B cell (primary cell): ENCODE measurements around the gene UCN2. TPM values are rescaled to one million over a fixed set of nuclear protein-coding genes. Genes with fewer than 3 reads are reported as not detected.

Experiments used
- ATAC-seq: fragments of 200-7000 bp; cut with Tn5 transposase; one replicate; pipeline ENCODE4 v1.10.0; 2021; ENCODE audit warnings: low read depth, mild to moderate bottlenecking, moderate number of reproducible peaks, moderate library complexity
- CTCF ChIA-PET: fragments of 350-600 bp; sonication (Branson Sonifier 250); formaldehyde crosslinking; loops from one replicate; lab custom pipeline; 2021; ENCODE audit warnings: antibody characterized with exemption, inconsistent platforms; lab: Charles Lee
- POLR2A ChIA-PET: fragments of 350-600 bp; sonication (Branson Sonifier 250); formaldehyde crosslinking; loops from one replicate; lab custom pipeline; 2021; ENCODE audit warnings: antibody characterized with exemption; lab: Charles Lee
- DNase-seq: peaks from one replicate; pipeline ENCODE4 v3.0.0; 2013
- H2AFZ ChIP-seq: 2 replicates; pipeline ENCODE4 v1.6.1; 2012; ENCODE audit warnings: mild to moderate bottlenecking, low read depth, low read length; ENCODE audit not compliant: insufficient read depth, poor library complexity, severe bottlenecking
- H3K27ac ChIP-seq, 2 donors: 1 replicate in 1 of 2; 2 replicates in 1 of 2; pipeline ENCODE4 v1.5.1; 2012 to 2013; ENCODE audit warnings: low read length in 2 of 2, mild to moderate bottlenecking in 2 of 2, moderate library complexity in 1 of 2
- H3K27me3 ChIP-seq, 4 experiments: fragments of 200-600 bp in 1 of 4; sonication (generic) in 1 of 4; replicated peaks in 1 of 4; 1 replicate in 2 of 4; 2 replicates in 2 of 4; pipeline versions ENCODE4 v1.6.1 to v1.7.0; 2013 to 2016; ENCODE audit warnings: low read length in 3 of 4, mild to moderate bottlenecking in 2 of 4, mixed read lengths in 1 of 4, moderate library complexity in 1 of 4; ENCODE audit not compliant: insufficient read depth in 4 of 4, control insufficient read depth in 3 of 4; ENCODE audit errors: control extremely low read depth in 1 of 4
- H3K36me3 ChIP-seq, 2 experiments: replicated peaks in 1 of 2; 1 replicate in 1 of 2; 2 replicates in 1 of 2; pipeline versions ENCODE4 v1.6.1 to v1.7.1; 2013; ENCODE audit warnings: low read length in 1 of 2; ENCODE audit not compliant: insufficient read depth in 2 of 2, control insufficient read depth in 1 of 2; ENCODE audit errors: control extremely low read depth in 1 of 2, extremely low read depth in 1 of 2
- H3K4me1 ChIP-seq, 2 donors: fragments of 200-600 bp in 1 of 2; sonication (generic) in 1 of 2; 1 replicate in 1 of 2; 2 replicates in 1 of 2; pipeline versions ENCODE4 v1.5.1 to v1.6.1; 2013 to 2017; ENCODE audit warnings: low read length in 2 of 2; ENCODE audit not compliant: control insufficient read depth in 2 of 2, insufficient read depth in 2 of 2
- H3K4me2 ChIP-seq: replicated peaks from 2 replicates; pipeline ENCODE3; 2012; ENCODE audit warnings: mild to moderate bottlenecking, low read depth, low read length; ENCODE audit not compliant: poor library complexity, severe bottlenecking
- H3K4me3 ChIP-seq, 5 experiments: fragments of 200-600 bp in 1 of 5; sonication (generic) in 1 of 5; 1 replicate in 3 of 5; 2 replicates in 2 of 5; pipeline versions ENCODE4 v1.5.1 to v1.7.0; 2011 to 2016; ENCODE audit warnings: low read length in 4 of 5, mild to moderate bottlenecking in 4 of 5, low read depth in 2 of 5, control low read depth in 1 of 5, moderate library complexity in 1 of 5; ENCODE audit not compliant: insufficient read depth in 1 of 5; ENCODE audit errors: control extremely low read depth in 1 of 5, extremely low read depth in 1 of 5
- H3K79me2 ChIP-seq: fragments of 200-600 bp; sonication (generic); one replicate; pipeline ENCODE4 v1.6.0; 2016; ENCODE audit warnings: low read length; ENCODE audit not compliant: control insufficient read depth, insufficient read depth
- H3K9ac ChIP-seq: fragments of 200-600 bp; sonication (generic); 2 replicates; pipeline ENCODE4 v1.6.1; 2017; ENCODE audit warnings: mild to moderate bottlenecking, low read length, moderate library complexity
- H3K9me3 ChIP-seq, 3 donors: one replicate each; pipeline versions ENCODE4 v1.6.1 to v1.7.1; 2013; ENCODE audit warnings: low read length in 2 of 3; ENCODE audit not compliant: control insufficient read depth in 2 of 3, insufficient read depth in 1 of 3; ENCODE audit errors: control extremely low read depth in 1 of 3
- H4K20me1 ChIP-seq: 2 replicates; pipeline ENCODE4 v1.6.0; 2012; ENCODE audit warnings: mild to moderate bottlenecking, low read length; ENCODE audit not compliant: insufficient read depth, control insufficient read depth, poor library complexity, severe bottlenecking
- H3K27ac Mint-ChIP-seq: one replicate; pipeline ENCODE4 v1.8.0; 2021; ENCODE audit warnings: mixed read lengths
- H3K27me3 Mint-ChIP-seq: one replicate; pipeline ENCODE4 v1.8.0; 2021; ENCODE audit warnings: mixed read lengths
- H3K4me1 Mint-ChIP-seq: one replicate; pipeline ENCODE4 v1.8.0; 2021; ENCODE audit warnings: mixed read lengths
- H3K4me3 Mint-ChIP-seq: one replicate; pipeline ENCODE4 v1.8.0; 2021; ENCODE audit warnings: mixed read lengths
- H3K9me3 Mint-ChIP-seq: one replicate; pipeline ENCODE4 v1.8.0; 2022; ENCODE audit warnings: mixed read lengths; ENCODE audit not compliant: insufficient read depth
- EZH2 ChIP-seq: IDR thresholded peaks from 2 replicates; pipeline ENCODE4 v1.6.1; 2012; ENCODE audit warnings: borderline replicate concordance, low read depth, mild to moderate bottlenecking, moderate library complexity, low read length; ENCODE audit not compliant: insufficient read depth, poor library complexity, severe bottlenecking
- WGBS: methylation state at CpG from one replicate; pipeline ENCODE4 v1.1.5; 2013; ENCODE audit warnings: missing lambda C conversion rate; ENCODE audit not compliant: insufficient coverage; 5-methylcytosine and 5-hydroxymethylcytosine counted together
- intact Hi-C: fragments of 100-400 bp; cut with micrococcal nuclease; formaldehyde crosslinking; loops from one replicate; pipeline ENCODE4 v1.10.0; 2022
- polyA plus RNA-seq: library from polyadenylated mRNA; depleted of rRNA; stranded (reverse); fragments of >200 nt; gene quantifications from 2 replicates; pipeline ENCODE4 v1.2.3, GENCODE V29; 2012
- total RNA-seq, 2 donors: library from RNA; stranded (reverse); fragments of 120-200 nt in 1 of 2; gene quantifications; 1 replicate in 1 of 2; 2 replicates in 1 of 2; pipeline versions ENCODE4 v1.2.3 to v1.2.4, GENCODE V29; 2013 to 2022
- TF ChIP-seq, protein P1 (sequence below): fragments of 200-600 bp; IDR thresholded peaks from one replicate; pipeline ENCODE4 v1.8.0; 2022; ENCODE audit warnings: antibody characterized with exemption, mild to moderate bottlenecking

Gene UCN2
- total and polyA plus RNA-seq, 2 donors (not counting 1 experiment from before 2014, with no cell fraction given): not detected

- Histone ChIP-seq H3K27ac (no peak overlapping the region), H2AFZ (no peak overlapping the region), H4K20me1 (no peaks in the 10 kb centered on the region), H3K9ac (no peak overlapping the region), H3K4me1 (no peaks in the 10 kb centered on the region), H3K4me2 (no peak overlapping the region), H3K4me3 (no peak overlapping the region), H3K79me2 (no peaks in the 10 kb centered on the region), H3K27me3 (no peaks in the 10 kb centered on the region), H3K36me3 (no peaks in the 10 kb centered on the region), H3K9me3 (no peaks in the 10 kb centered on the region)
- POLR2A ChIA-PET: no interaction called here
- no peaks in the 10 kb centered on the region for H3K4me1 Mint-ChIP-seq
- DNase-seq: no peak
- CTCF ChIA-PET: no interaction called here
- H3K27ac Mint-ChIP-seq: no peak overlapping the region
- no peaks in the 10 kb centered on the region for H3K27me3 Mint-ChIP-seq
- ATAC-seq: no peak
- TF ChIP-seq, protein P1, sequence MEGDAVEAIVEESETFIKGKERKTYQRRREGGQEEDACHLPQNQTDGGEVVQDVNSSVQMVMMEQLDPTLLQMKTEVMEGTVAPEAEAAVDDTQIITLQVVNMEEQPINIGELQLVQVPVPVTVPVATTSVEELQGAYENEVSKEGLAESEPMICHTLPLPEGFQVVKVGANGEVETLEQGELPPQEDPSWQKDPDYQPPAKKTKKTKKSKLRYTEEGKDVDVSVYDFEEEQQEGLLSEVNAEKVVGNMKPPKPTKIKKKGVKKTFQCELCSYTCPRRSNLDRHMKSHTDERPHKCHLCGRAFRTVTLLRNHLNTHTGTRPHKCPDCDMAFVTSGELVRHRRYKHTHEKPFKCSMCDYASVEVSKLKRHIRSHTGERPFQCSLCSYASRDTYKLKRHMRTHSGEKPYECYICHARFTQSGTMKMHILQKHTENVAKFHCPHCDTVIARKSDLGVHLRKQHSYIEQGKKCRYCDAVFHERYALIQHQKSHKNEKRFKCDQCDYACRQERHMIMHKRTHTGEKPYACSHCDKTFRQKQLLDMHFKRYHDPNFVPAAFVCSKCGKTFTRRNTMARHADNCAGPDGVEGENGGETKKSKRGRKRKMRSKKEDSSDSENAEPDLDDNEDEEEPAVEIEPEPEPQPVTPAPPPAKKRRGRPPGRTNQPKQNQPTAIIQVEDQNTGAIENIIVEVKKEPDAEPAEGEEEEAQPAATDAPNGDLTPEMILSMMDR: no peak
- no peak for TF ChIP-seq EZH2
- no peaks in the 10 kb centered on the region for H3K9me3 Mint-ChIP-seq
- no peak overlapping the region for H3K4me3 Mint-ChIP-seq
- WGBS: 94% methylated on average over 17 of the region's 19 CpGs
- intact Hi-C loops: no loop called here
Measured at GRCh38 chr3:48536116-48536515, 27.5 kb downstream of the UCN2 start.

GRCh38 chr3:48535578-48535977 is 28.0 kb downstream of the UCN2 start:
- intact Hi-C loops: no loop called here
- Histone ChIP-seq H3K27me3 (no peaks in the 10 kb centered on the region), H2AFZ (no peak overlapping the region), H4K20me1 (no peaks in the 10 kb centered on the region), H3K4me2 (no peak overlapping the region), H3K9me3 (no peaks in the 10 kb centered on the region), H3K4me3 (no peak overlapping the region), H3K9ac (no peak overlapping the region), H3K4me1 (no peaks in the 10 kb centered on the region), H3K27ac (no peak overlapping the region), H3K79me2 (no peaks in the 10 kb centered on the region), H3K36me3 (no peaks in the 10 kb centered on the region)
- 87% methylated on average over 4 of the region's 4 CpGs for WGBS
- DNase-seq (no peak), ATAC-seq (no peak)
- no peaks in the 10 kb centered on the region for H3K4me1 Mint-ChIP-seq
- CTCF ChIA-PET: no interaction called here
- no peak overlapping the region for H3K4me3 Mint-ChIP-seq
- no peaks in the 10 kb centered on the region for H3K27me3 Mint-ChIP-seq
- no peak overlapping the region for H3K27ac Mint-ChIP-seq
- POLR2A ChIA-PET: no interaction called here
- TF ChIP-seq, protein P1: no peak
- TF ChIP-seq EZH2: no peak
- no peaks in the 10 kb centered on the region for H3K9me3 Mint-ChIP-seq
